ENCODE results near the gene GALNT9.
"Not testable (repeated sequence)": the region's sequence is repeated elsewhere in the genome, so short reads cannot be mapped to it uniquely, and the experiment has no call there.

GALNT9 gene

DNA sequence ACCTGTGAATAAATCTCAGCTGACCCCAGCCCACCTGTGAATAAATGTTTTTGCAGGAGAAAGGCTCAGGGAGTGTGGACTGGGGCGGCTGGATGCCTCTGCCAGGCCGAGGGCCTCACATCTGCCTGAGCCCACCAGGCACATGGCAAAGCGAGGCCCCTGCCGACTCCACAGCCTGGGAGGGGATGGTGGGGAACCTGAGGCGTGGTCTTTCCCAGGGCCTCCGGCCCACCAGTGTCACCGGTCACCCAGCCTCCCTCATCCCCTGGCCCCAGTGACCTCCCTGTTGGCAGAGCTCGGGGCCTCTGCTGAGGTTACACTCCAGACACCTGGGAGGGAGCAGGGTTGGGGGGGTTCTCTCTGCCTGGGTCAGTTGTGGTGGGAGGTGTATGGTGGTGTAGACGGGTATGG is 177.0 kb downstream of the GALNT9 start:
- TF ChIP-seq, protein P1, sequence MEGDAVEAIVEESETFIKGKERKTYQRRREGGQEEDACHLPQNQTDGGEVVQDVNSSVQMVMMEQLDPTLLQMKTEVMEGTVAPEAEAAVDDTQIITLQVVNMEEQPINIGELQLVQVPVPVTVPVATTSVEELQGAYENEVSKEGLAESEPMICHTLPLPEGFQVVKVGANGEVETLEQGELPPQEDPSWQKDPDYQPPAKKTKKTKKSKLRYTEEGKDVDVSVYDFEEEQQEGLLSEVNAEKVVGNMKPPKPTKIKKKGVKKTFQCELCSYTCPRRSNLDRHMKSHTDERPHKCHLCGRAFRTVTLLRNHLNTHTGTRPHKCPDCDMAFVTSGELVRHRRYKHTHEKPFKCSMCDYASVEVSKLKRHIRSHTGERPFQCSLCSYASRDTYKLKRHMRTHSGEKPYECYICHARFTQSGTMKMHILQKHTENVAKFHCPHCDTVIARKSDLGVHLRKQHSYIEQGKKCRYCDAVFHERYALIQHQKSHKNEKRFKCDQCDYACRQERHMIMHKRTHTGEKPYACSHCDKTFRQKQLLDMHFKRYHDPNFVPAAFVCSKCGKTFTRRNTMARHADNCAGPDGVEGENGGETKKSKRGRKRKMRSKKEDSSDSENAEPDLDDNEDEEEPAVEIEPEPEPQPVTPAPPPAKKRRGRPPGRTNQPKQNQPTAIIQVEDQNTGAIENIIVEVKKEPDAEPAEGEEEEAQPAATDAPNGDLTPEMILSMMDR (IDR thresholded peaks at IDR 0.05; ENCODE audit: extremely low read depth, missing control alignments): no peak
- DNase-seq (ENCODE audit: low spot score): no peak

DNA sequence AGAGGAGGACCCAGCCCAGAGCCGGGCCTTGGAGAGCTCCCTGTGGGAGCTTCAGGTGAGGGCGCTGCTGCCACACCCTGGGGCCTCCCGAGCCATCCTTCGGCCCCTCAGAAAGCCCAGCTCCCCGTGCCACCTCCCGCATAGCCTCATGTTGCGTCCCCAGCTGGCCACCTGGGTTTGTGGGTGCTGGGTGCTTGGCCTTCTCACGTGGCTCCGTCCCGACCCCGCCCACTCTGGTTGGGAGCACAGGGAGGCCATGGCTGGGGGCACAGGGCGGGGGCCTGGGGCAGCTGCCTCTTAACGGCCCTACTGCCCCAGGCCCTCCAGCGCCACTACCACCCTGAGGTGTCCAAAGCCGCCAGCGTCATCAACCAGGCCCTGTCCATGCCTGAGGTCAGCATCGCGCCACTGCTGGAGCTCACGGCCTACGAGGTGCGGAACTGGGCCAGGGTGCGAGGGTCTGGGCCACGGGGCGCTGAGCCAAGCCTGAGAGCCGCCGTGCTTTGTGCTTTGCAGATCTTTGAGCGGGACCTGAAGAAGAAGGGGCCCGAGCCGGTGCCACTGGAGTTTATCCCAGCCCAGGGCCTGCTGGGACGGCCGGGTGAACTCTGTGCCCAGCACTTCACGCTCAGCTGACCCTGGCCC is 177.5 kb downstream of the GALNT9 start:
- DNase-seq (ENCODE audit: low spot score): no peak
- TF ChIP-seq, protein P1 (IDR thresholded peaks at IDR 0.05; ENCODE audit: extremely low read depth, missing control alignments): no peak

DNA sequence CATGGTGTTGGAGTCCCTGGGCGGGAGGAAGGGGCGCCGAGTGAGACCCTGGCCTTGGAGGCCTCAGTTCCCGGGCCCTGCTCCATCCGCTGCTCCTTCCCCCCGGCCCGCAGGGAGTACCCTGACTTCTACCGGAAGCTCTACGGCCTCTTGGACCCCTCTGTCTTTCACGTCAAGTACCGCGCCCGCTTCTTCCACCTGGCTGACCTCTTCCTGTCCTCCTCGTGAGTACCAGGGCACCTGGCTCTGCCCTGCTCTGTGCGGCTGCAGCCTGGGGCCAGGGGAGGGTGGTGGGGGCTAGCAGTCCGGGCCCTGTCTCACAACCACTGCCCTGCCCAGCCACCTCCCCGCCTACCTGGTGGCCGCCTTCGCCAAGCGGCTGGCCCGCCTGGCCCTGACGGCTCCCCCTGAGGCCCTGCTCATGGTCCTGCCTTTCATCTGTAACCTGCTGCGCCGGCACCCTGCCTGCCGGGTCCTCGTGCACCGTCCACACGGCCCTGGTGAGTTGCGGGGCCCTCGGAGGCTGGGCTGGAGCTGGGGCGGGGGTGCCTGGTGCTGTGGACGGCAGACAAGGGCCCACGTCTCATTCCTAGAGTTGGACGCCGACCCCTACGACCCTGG is 178.1 kb downstream of the GALNT9 start:
- DNase-seq (ENCODE audit: low spot score): no peak
- TF ChIP-seq, protein P1 (IDR thresholded peaks at IDR 0.05; ENCODE audit: extremely low read depth, missing control alignments): no peak

DNA sequence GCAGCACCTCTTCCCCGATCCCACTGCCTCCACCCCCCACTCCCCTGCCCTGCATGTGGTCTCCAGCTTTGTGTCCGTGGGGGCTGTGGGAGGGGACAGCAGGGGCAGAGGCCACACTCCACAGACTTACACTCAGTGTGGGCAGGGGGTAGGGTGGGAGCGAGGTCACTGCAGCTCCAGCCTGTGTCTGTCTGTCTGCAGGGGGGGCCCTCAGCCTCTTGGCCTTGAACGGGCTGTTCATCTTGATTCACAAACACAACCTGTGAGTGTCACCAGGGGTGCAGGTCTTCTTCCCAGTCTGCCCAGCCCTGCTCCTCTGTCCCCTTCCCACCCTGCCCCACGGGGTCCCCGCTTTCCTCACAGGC is 178.6 kb downstream of the GALNT9 start:
- TF ChIP-seq, protein P1 (IDR thresholded peaks at IDR 0.05; ENCODE audit: extremely low read depth, missing control alignments): no peak
- no peak for DNase-seq (ENCODE audit: low spot score)

DNA sequence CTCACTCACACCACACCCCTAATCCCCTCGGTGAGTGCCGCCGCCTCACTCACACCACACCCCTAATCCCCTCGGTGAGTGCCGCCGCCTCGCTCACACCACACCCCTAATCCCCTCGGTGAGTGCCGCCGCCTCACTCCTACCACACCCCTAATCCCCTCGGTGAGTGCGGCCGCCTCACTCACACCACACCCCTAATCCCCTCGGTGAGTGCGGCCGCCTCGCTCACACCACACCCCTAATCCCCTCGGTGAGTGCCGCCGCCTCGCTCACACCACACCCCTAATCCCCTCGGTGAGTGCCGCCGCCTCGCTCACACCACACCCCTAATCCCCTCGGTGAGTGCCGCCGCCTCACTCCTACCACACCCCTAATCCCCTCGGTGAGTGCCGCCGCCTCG is 179.9 kb downstream of the GALNT9 start:
- DNase-seq (ENCODE audit: low spot score): not testable (repeated sequence)

DNA sequence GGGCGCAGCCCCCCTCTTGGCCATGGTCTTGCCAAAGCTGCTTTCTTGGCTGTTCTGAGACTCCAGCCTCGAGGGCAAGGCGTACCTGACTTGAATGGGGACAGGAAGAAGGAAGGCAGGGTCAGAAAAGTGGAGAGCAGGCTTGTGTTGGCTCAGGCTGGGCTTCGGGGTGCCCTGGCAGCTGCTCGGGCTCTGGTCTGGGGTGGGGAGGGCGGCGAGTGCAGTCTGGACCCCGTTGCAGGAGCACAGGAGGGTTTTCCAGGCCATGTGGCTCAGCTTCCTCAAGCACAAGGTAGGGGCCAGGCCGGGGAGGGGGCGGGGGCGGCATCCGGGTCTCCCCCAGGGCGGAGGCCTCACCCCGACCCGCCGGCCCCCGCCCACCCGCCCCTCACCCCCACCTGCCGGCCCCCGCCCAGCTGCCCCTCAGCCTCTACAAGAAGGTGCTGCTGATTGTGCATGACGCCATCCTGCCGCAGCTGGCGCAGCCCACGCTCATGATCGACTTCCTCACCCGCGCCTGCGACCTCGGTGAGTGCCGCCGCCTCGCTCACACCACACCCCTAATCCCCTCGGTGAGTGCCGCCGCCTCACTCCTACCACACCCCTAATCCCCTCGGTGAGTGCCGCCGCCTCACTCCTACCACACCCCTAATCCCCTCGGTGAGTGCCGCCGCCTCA is 180.9 kb downstream of the GALNT9 start:
- TF ChIP-seq, protein P1 (IDR thresholded peaks at IDR 0.05; ENCODE audit: extremely low read depth, missing control alignments): no peak
- DNase-seq (ENCODE audit: low spot score): no peak

DNA sequence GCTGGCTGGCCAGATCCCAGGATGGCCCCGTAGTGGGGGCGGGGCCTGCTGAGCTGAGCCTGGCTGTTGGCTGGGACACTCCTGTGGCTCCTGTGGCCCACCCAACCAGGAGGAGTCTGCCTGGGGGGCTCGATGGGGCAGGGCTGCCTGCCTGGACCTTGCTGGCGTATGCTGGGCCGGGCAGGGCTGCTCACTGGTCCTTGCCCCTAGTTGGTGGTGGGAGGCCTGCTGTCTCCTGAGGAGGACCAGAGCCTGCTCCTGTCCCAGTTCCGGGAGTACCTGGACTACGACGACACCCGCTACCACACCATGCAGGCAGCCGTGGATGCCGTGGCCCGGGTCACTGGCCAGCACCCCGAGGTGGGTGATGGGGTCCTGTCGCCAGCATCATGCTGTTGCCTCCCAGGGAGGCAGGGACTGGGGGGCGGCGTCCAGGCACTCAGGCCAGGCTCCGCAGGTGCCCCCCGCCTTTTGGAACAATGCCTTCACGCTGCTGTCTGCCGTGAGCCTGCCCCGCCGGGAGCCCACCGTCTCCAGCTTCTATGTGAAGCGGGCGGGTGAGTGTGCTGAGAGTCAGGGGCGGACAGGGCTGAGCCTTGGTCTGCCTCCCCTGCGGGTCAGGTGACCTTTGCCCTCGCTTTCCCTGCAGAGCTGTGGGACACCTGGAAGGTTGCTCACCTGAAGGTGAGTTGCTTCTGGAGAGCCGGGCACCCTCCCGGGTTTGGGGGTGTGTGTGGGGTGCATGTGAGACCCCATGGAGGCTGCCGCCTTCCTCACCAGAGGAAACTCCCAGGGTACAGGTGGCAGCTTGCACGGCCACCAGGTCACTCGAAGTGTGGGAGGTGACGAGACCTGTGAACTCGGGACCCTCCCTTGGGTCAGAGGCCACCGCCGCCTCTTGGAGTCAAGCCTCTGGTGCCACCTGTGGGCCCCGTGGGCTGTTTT is 181.7 kb downstream of the GALNT9 start:
- TF ChIP-seq, protein P1 (IDR thresholded peaks at IDR 0.05; ENCODE audit: extremely low read depth, missing control alignments): no peak
- DNase-seq (ENCODE audit: low spot score): no peak

All from GM20000 (cell line).